Measurements from ENCODE around the gene MYO7A. TPM values are rescaled to one million over a fixed set of nuclear protein-coding genes. Genes with fewer than 3 reads are reported as not detected.

Gene MYO7A
- total RNA-seq, 2 experiments from 2014 or later, result 0.09 to 0.14 TPM

GRCh38 chr11:77174559-77174958 is 46.5 kb downstream of the MYO7A start:
- H3K4me1 Mint-ChIP-seq (ENCODE audit: low read depth), result no peaks in the 10 kb centered on the region
- no peak for TF ChIP-seq CTCF (IDR thresholded peaks at IDR 0.05)
- no peaks in the 10 kb centered on the region for H3K36me3 Mint-ChIP-seq (ENCODE audit: low read depth)
- no peaks in the 10 kb centered on the region for H3K27me3 Mint-ChIP-seq
- no peak overlapping the region for H3K4me3 Mint-ChIP-seq
- H3K9me3 Mint-ChIP-seq, result no peaks in the 10 kb centered on the region
- ATAC-seq (no peak), DNase-seq (no peak)
- POLR2A ChIA-PET, result no interaction called here
- intact Hi-C loops (cut with micrococcal nuclease), result no loop called here
- no peak overlapping the region for H3K27ac Mint-ChIP-seq
- CTCF ChIA-PET, result interaction anchor here (1.5 kb wide), 1 partner anchor 13 kb away, joined by 5 read pairs; no protein-coding TSS in a partner anchor

- ChIA-PET POLR2A (no interaction called here), CTCF (interaction anchor here (1.5 kb wide), 1 partner anchor 12 kb away, joined by 5 read pairs; no protein-coding TSS in a partner anchor)
- no peak for DNase-seq
- Mint-ChIP-seq H3K9me3 (no peaks in the 10 kb centered on the region), H3K4me1 (ENCODE audit: low read depth) (no peaks in the 10 kb centered on the region), H3K27me3 (no peaks in the 10 kb centered on the region), H3K4me3 (no peak overlapping the region), H3K36me3 (ENCODE audit: low read depth) (no peaks in the 10 kb centered on the region), H3K27ac (no peak overlapping the region)
- intact Hi-C loops (cut with micrococcal nuclease), result no loop called here
- TF ChIP-seq CTCF (IDR thresholded peaks at IDR 0.05), result no peak
- no peak for ATAC-seq
Observed at GRCh38 chr11:77175021-77175842, 47.2 kb downstream of the MYO7A start.

GRCh38 chr11:77175869-77176539 is 48.0 kb downstream of the MYO7A start:
- Mint-ChIP-seq H3K27me3 (no peaks in the 10 kb centered on the region), H3K36me3 (ENCODE audit: low read depth) (no peaks in the 10 kb centered on the region), H3K4me3 (no peak overlapping the region), H3K9me3 (no peaks in the 10 kb centered on the region), H3K4me1 (ENCODE audit: low read depth) (no peaks in the 10 kb centered on the region), H3K27ac (no peak overlapping the region)
- intact Hi-C loops (cut with micrococcal nuclease), result no loop called here
- DNase-seq, result no peak
- TF ChIP-seq CTCF (IDR thresholded peaks at IDR 0.05), result no peak
- no peak for ATAC-seq
- ChIA-PET POLR2A (no interaction called here), CTCF (interaction anchor here (1.7 kb wide), 1 partner anchor 49 kb away, joined by 7 read pairs; no protein-coding TSS in a partner anchor)

- H3K9me3 Mint-ChIP-seq, result no peaks in the 10 kb centered on the region
- ChIA-PET CTCF (interaction anchor here (1.7 kb wide), 1 partner anchor 50 kb away, joined by 7 read pairs; no protein-coding TSS in a partner anchor), POLR2A (no interaction called here)
- H3K4me1 Mint-ChIP-seq (ENCODE audit: low read depth), result no peaks in the 10 kb centered on the region
- ATAC-seq, result no peak
- DNase-seq, result no peak
- no peaks in the 10 kb centered on the region for H3K27me3 Mint-ChIP-seq
- TF ChIP-seq CTCF (IDR thresholded peaks at IDR 0.05), result no peak
- no peak overlapping the region for H3K27ac Mint-ChIP-seq
- intact Hi-C loops (cut with micrococcal nuclease), result no loop called here
- H3K4me3 Mint-ChIP-seq, result no peak overlapping the region
- H3K36me3 Mint-ChIP-seq (ENCODE audit: low read depth), result no peaks in the 10 kb centered on the region
Observed at GRCh38 chr11:77176996-77177395, 49.0 kb downstream of the MYO7A start.

- intact Hi-C loops (cut with micrococcal nuclease), result no loop called here
- ATAC-seq (no peak), DNase-seq (no peak)
- H3K36me3 Mint-ChIP-seq (ENCODE audit: low read depth), result no peaks in the 10 kb centered on the region
- H3K4me1 Mint-ChIP-seq (ENCODE audit: low read depth), result no peaks in the 10 kb centered on the region
- H3K4me3 Mint-ChIP-seq, result no peak overlapping the region
- TF ChIP-seq CTCF (IDR thresholded peaks at IDR 0.05), result no peak
- no peaks in the 10 kb centered on the region for H3K27me3 Mint-ChIP-seq
- H3K27ac Mint-ChIP-seq, result no peak overlapping the region
- ChIA-PET POLR2A (no interaction called here), CTCF (no interaction called here)
- H3K9me3 Mint-ChIP-seq, result no peaks in the 10 kb centered on the region
Observed at GRCh38 chr11:77178150-77178549, 50.1 kb downstream of the MYO7A start.

Measured in activated CD8-positive, alpha-beta T cell treated with anti-CD3 and anti-CD28 coated beads for 36 hours (primary cell).